Suprapubic skin (tissue), 4 donors: Measurements from ENCODE around the gene SND1.

Experiments
- EP300 ChIP-seq: sonication (generic); formaldehyde crosslinking; IDR thresholded peaks from one replicate; pipeline ENCODE4 v1.6.1; 2017; ENCODE audit warnings: antibody characterized with exemption
- POLR2A ChIP-seq, 2 donors: fragments of 450-650 bp; IDR thresholded peaks; one replicate each; pipeline ENCODE4 v1.6.1; 2017; ENCODE audit warnings: antibody characterized with exemption in 2 of 2, mild to moderate bottlenecking in 2 of 2, moderate library complexity in 2 of 2
- POLR2AphosphoS5 ChIP-seq, 3 donors: sonication (generic); formaldehyde crosslinking; IDR thresholded peaks; one replicate each; pipeline ENCODE4 v1.6.1; 2017; ENCODE audit warnings: antibody characterized with exemption in 3 of 3
- TF ChIP-seq, protein P1 (sequence below), 2 donors: fragments of 200-600 bp in 1 of 2; fragments of 450-650 bp in 1 of 2; sonication (generic) in 1 of 2; IDR thresholded peaks; one replicate each; pipeline ENCODE4 v1.5.1; 2016 to 2019; ENCODE audit warnings: antibody characterized with exemption in 2 of 2, mild to moderate bottlenecking in 1 of 2, moderate library complexity in 1 of 2

- no peak for TF ChIP-seq POLR2A (IDR thresholded peaks at IDR 0.05)
- no peak for TF ChIP-seq EP300
- TF ChIP-seq POLR2AphosphoS5 (IDR thresholded peaks at IDR 0.05) = no peak
- TF ChIP-seq, protein P1, sequence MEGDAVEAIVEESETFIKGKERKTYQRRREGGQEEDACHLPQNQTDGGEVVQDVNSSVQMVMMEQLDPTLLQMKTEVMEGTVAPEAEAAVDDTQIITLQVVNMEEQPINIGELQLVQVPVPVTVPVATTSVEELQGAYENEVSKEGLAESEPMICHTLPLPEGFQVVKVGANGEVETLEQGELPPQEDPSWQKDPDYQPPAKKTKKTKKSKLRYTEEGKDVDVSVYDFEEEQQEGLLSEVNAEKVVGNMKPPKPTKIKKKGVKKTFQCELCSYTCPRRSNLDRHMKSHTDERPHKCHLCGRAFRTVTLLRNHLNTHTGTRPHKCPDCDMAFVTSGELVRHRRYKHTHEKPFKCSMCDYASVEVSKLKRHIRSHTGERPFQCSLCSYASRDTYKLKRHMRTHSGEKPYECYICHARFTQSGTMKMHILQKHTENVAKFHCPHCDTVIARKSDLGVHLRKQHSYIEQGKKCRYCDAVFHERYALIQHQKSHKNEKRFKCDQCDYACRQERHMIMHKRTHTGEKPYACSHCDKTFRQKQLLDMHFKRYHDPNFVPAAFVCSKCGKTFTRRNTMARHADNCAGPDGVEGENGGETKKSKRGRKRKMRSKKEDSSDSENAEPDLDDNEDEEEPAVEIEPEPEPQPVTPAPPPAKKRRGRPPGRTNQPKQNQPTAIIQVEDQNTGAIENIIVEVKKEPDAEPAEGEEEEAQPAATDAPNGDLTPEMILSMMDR (IDR thresholded peaks at IDR 0.05) = no peak
Measured at GRCh38 chr7:128055637-128056036, 403.6 kb downstream of the SND1 start.
